SK-N-SH treated with all-trans-retinoic acid at 6 μM for 48 hours (cell line): Measurements from ENCODE around the gene NRXN3.

Experiments
- ATAC-seq: fragments of 200-7000 bp; cut with Tn5 transposase; 3 replicates; pipeline ENCODE4 v1.9.1; 2020; ENCODE audit warnings: mild to moderate bottlenecking, moderate library complexity
- BACH2 ChIP-seq: fragments of 250-450 bp; sonication (Bioruptor Pico); IDR thresholded peaks from 2 replicates; pipeline ENCODE4 v1.9.0; 2021; ENCODE audit warnings: mild to moderate bottlenecking, borderline replicate concordance
- CREB5 ChIP-seq: fragments of 250-450 bp; sonication (Bioruptor Pico); IDR thresholded peaks from 2 replicates; pipeline ENCODE4 v1.5.1; 2020; ENCODE audit warnings: low read depth, mild to moderate bottlenecking, moderate library complexity
- CSDC2 ChIP-seq: fragments of 250-450 bp; sonication (Bioruptor Pico); IDR thresholded peaks from 2 replicates; pipeline ENCODE4 v1.5.0; 2020; ENCODE audit warnings: mild to moderate bottlenecking, moderate library complexity
- ESRRG ChIP-seq: fragments of 250-450 bp; sonication (Bioruptor Pico); IDR thresholded peaks from 2 replicates; pipeline ENCODE4 v1.6.1; 2021; ENCODE audit warnings: mild to moderate bottlenecking
- POU6F1 ChIP-seq: fragments of 250-450 bp; sonication (Bioruptor Pico); IDR thresholded peaks from 2 replicates; pipeline ENCODE4 v1.8.0; 2021; ENCODE audit warnings: low read depth, mild to moderate bottlenecking, moderate library complexity, borderline replicate concordance
- PPARA ChIP-seq: fragments of 250-450 bp; sonication (Bioruptor Pico); IDR thresholded peaks from 2 replicates; pipeline ENCODE4 v1.5.0; 2020; ENCODE audit warnings: mild to moderate bottlenecking, borderline replicate concordance
- SNAI2 ChIP-seq: fragments of 250-450 bp; sonication (Bioruptor Pico); IDR thresholded peaks from 2 replicates; pipeline ENCODE4 v1.5.0; 2020; ENCODE audit warnings: mild to moderate bottlenecking, moderate library complexity
- TCF4 ChIP-seq: fragments of 250-450 bp; sonication (Bioruptor Pico); IDR thresholded peaks from 2 replicates; pipeline ENCODE4 v1.8.0; 2021; ENCODE audit warnings: mild to moderate bottlenecking, moderate library complexity, borderline replicate concordance
- TOX ChIP-seq: fragments of 250-450 bp; sonication (Bioruptor Pico); IDR thresholded peaks from 2 replicates; pipeline ENCODE4 v1.8.0; 2021; ENCODE audit warnings: mild to moderate bottlenecking, moderate library complexity, borderline replicate concordance
- TSHZ2 ChIP-seq: fragments of 250-450 bp; sonication (Bioruptor Pico); IDR thresholded peaks from 2 replicates; pipeline ENCODE4 v1.5.0; 2020; ENCODE audit warnings: mild to moderate bottlenecking, moderate library complexity
- ZC3H10 ChIP-seq: fragments of 250-450 bp; sonication (Bioruptor Pico); IDR thresholded peaks from 2 replicates; pipeline ENCODE4 v1.5.1; 2021; ENCODE audit warnings: mild to moderate bottlenecking, moderate library complexity
- ZFP3 ChIP-seq: fragments of 250-450 bp; sonication (Bioruptor Pico); IDR thresholded peaks from 2 replicates; pipeline ENCODE4 v1.5.0; 2020; ENCODE audit warnings: mild to moderate bottlenecking, moderate library complexity
- ZFP30 ChIP-seq: fragments of 450-650 bp; formaldehyde crosslinking; IDR thresholded peaks from 2 replicates; pipeline ENCODE4 v1.5.0; 2022; ENCODE audit warnings: mild to moderate bottlenecking, moderate library complexity
- ZNF565 ChIP-seq: fragments of 450-650 bp; formaldehyde crosslinking; conservative IDR thresholded peaks from 2 replicates; pipeline ENCODE4 v1.5.0; 2020; ENCODE audit warnings: low read depth, mild to moderate bottlenecking, moderate library complexity
- ZNF8 ChIP-seq: fragments of 450-650 bp; formaldehyde crosslinking; IDR thresholded peaks from 2 replicates; pipeline ENCODE4 v1.5.0; 2020; ENCODE audit warnings: mild to moderate bottlenecking, moderate library complexity
- TF ChIP-seq, protein P1 (sequence below): fragments of 250-450 bp; sonication (Bioruptor Pico); IDR thresholded peaks from 2 replicates; pipeline ENCODE4 v1.8.0; 2020; ENCODE audit warnings: mild to moderate bottlenecking, moderate library complexity, borderline replicate concordance

The NRXN3 gene

GRCh38 chr14:79916892-79917291 is 1746.7 kb downstream of the NRXN3 start:
- TF ChIP-seq ESRRG (CRISPR knock-in tag), result no peak
- no peak for TF ChIP-seq ZNF565 (CRISPR knock-in tag)
- no peak for TF ChIP-seq ZNF8
- no peak for TF ChIP-seq BACH2 (CRISPR knock-in tag)
- no peak for TF ChIP-seq ZFP30 (CRISPR knock-in tag)
- TF ChIP-seq, protein P1, sequence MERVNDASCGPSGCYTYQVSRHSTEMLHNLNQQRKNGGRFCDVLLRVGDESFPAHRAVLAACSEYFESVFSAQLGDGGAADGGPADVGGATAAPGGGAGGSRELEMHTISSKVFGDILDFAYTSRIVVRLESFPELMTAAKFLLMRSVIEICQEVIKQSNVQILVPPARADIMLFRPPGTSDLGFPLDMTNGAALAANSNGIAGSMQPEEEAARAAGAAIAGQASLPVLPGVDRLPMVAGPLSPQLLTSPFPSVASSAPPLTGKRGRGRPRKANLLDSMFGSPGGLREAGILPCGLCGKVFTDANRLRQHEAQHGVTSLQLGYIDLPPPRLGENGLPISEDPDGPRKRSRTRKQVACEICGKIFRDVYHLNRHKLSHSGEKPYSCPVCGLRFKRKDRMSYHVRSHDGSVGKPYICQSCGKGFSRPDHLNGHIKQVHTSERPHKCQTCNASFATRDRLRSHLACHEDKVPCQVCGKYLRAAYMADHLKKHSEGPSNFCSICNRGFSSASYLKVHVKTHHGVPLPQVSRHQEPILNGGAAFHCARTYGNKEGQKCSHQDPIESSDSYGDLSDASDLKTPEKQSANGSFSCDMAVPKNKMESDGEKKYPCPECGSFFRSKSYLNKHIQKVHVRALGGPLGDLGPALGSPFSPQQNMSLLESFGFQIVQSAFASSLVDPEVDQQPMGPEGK (CRISPR knock-in tag), result no peak
- TF ChIP-seq ZC3H10 (CRISPR knock-in tag), result no peak
- no peak for TF ChIP-seq POU6F1
- no peak for TF ChIP-seq TOX (CRISPR knock-in tag)
- no peak for TF ChIP-seq SNAI2 (CRISPR knock-in tag)
- no peak for TF ChIP-seq TCF4
- TF ChIP-seq CSDC2, result no peak
- no peak for TF ChIP-seq ZFP3 (CRISPR knock-in tag)
- TF ChIP-seq PPARA (CRISPR knock-in tag), result no peak
- TF ChIP-seq CREB5, result no peak
- no peak for TF ChIP-seq TSHZ2
- no peak for ATAC-seq
